M059J (cell line): ENCODE measurements around the gene PLCB1. TPM values are rescaled to one million over a fixed set of nuclear protein-coding genes. Genes with fewer than 3 reads are reported as not detected.

Experiments used
- DNase-seq: peaks from one replicate; pipeline ENCODE4 v3.0.0-alpha.2; 2012; ENCODE audit warnings: low read depth
- total RNA-seq: library from RNA; depleted of rRNA; stranded (reverse); fragments of >200 nt; shearing (Covaris generic); gene quantifications from 2 replicates; pipeline ENCODE4 v1.2.3, GENCODE V29; 2014

Gene PLCB1
- total RNA-seq, 1 experiment from 2014 or later, result 0.94 TPM

GRCh38 chr20:8129211-8129976, 2.7 kb upstream of the PLCB1 start:
- no peak for DNase-seq

- no peak for DNase-seq
Measured at GRCh38 chr20:8130840-8131526, 1.1 kb upstream of the PLCB1 start.

GRCh38 chr20:8132484-8133309, 631 bp downstream of the PLCB1 start:
- DNase-seq, result no peak

- DNase-seq, result no peak
Measured at GRCh38 chr20:8133310-8133768, 1.3 kb downstream of the PLCB1 start.

- DNase-seq, result no peak
Measured at GRCh38 chr20:8133851-8134451, 1.9 kb downstream of the PLCB1 start.

GRCh38 chr20:8139899-8140298, 7.8 kb downstream of the PLCB1 start:
- DNase-seq, result no peak

- no peak for DNase-seq
Measured at GRCh38 chr20:8143474-8143873, 11.4 kb downstream of the PLCB1 start.

GRCh38 chr20:8144282-8145245, 12.5 kb downstream of the PLCB1 start:
- DNase-seq, result peak; percentile 34

GRCh38 chr20:8145246-8146168, 13.4 kb downstream of the PLCB1 start:
- DNase-seq, result no peak

GRCh38 chr20:8147476-8147875, 15.4 kb downstream of the PLCB1 start:
- DNase-seq, result no peak

- DNase-seq, result no peak
Measured at GRCh38 chr20:8148501-8148900, 16.4 kb downstream of the PLCB1 start.

- no peak for DNase-seq
Measured at GRCh38 chr20:8150591-8150990, 18.5 kb downstream of the PLCB1 start.

GRCh38 chr20:8151372-8151771, 19.3 kb downstream of the PLCB1 start:
- no peak for DNase-seq

- DNase-seq, result peak; percentile 33
Measured at GRCh38 chr20:8152183-8152582, 20.1 kb downstream of the PLCB1 start.

GRCh38 chr20:8152847-8153246, 20.8 kb downstream of the PLCB1 start:
- no peak for DNase-seq

- DNase-seq, result no peak
Measured at GRCh38 chr20:8153281-8153908, 21.3 kb downstream of the PLCB1 start.

- DNase-seq, result no peak
Measured at GRCh38 chr20:8154638-8155037, 22.6 kb downstream of the PLCB1 start.

GRCh38 chr20:8155229-8155628, 23.2 kb downstream of the PLCB1 start:
- no peak for DNase-seq

GRCh38 chr20:8155812-8156211, 23.7 kb downstream of the PLCB1 start:
- no peak for DNase-seq
